NCI-H2196 treated with DMSO at 0.1 percent for 48 hours (cell line): ENCODE measurements around the gene A4GALT.
"Not testable (repeated sequence)": the region's sequence is repeated elsewhere in the genome, so short reads cannot be mapped to it uniquely, and the experiment has no call there.

Experiments used
- DNase-seq: peaks from one replicate; lab custom pipeline; 2025; ENCODE audit not compliant: unreplicated experiment; lab: John Stamatoyannopoulos, UW

The A4GALT gene

GRCh38 chr22:42743501-42743991 is 22.9 kb upstream of the A4GALT start:
- no peak for DNase-seq

GRCh38 chr22:42742940-42743339 is 22.3 kb upstream of the A4GALT start:
- DNase-seq = no peak

- DNase-seq = not testable (repeated sequence)
Measured at GRCh38 chr22:42740320-42740719, 19.6 kb upstream of the A4GALT start.

GRCh38 chr22:42734406-42734805 is 13.7 kb upstream of the A4GALT start:
- DNase-seq = no peak

GRCh38 chr22:42733394-42733793 is 12.7 kb upstream of the A4GALT start:
- DNase-seq = not testable (repeated sequence)

GRCh38 chr22:42732081-42732480 is 11.4 kb upstream of the A4GALT start:
- no peak for DNase-seq

GRCh38 chr22:42726811-42727210 is 6.1 kb upstream of the A4GALT start:
- DNase-seq = no peak

- no peak for DNase-seq
Measured at GRCh38 chr22:42725606-42726355, 5.1 kb upstream of the A4GALT start.

GRCh38 chr22:42724062-42724461 is 3.4 kb upstream of the A4GALT start:
- no peak for DNase-seq

GRCh38 chr22:42721045-42721434 is 370 bp upstream of the A4GALT start:
- no peak for DNase-seq

GRCh38 chr22:42719656-42720262 is 911 bp downstream of the A4GALT start:
- no peak for DNase-seq

GRCh38 chr22:42719133-42719532 is 1.5 kb downstream of the A4GALT start:
- DNase-seq = no peak

GRCh38 chr22:42717197-42717928 is 3.3 kb downstream of the A4GALT start:
- peak; percentile 36 for DNase-seq

GRCh38 chr22:42716649-42717127 is 4.0 kb downstream of the A4GALT start:
- no peak for DNase-seq

GRCh38 chr22:42716221-42716620 is 4.4 kb downstream of the A4GALT start:
- no peak for DNase-seq

GRCh38 chr22:42714768-42715390 is 5.8 kb downstream of the A4GALT start:
- DNase-seq = no peak

- no peak for DNase-seq
Measured at GRCh38 chr22:42714308-42714707, 6.4 kb downstream of the A4GALT start.

- no peak for DNase-seq
Measured at GRCh38 chr22:42711895-42712837, 8.5 kb downstream of the A4GALT start.

- no peak for DNase-seq
Measured at GRCh38 chr22:42711281-42711731, 9.4 kb downstream of the A4GALT start.

- no peak for DNase-seq
Measured at GRCh38 chr22:42708417-42708816, 12.3 kb downstream of the A4GALT start.
